Loucy (cell line): Measurements from ENCODE around the gene GGA3.
"Not testable (repeated sequence)": the region's sequence is repeated elsewhere in the genome, so short reads cannot be mapped to it uniquely, and the experiment has no call there.

Source experiments
- H2AFZ ChIP-seq: fragments of 200-600 bp; sonication (generic); 2 replicates; pipeline ENCODE4 v1.6.0; 2016; ENCODE audit warnings: antibody characterized with exemption, mild to moderate bottlenecking, low read length, moderate library complexity
- H3F3A ChIP-seq: fragments of 200-600 bp; 2 replicates; pipeline ENCODE4 v1.6.0; 2016; ENCODE audit warnings: antibody characterized with exemption, low read depth, mild to moderate bottlenecking
- H3K27me3 ChIP-seq: fragments of 200-600 bp; sonication (generic); 2 replicates; pipeline ENCODE4 v1.6.1; 2014; ENCODE audit warnings: low read length, mild to moderate bottlenecking; ENCODE audit not compliant: insufficient read depth, poor library complexity, severe bottlenecking
- H3K36me3 ChIP-seq: fragments of 200-600 bp; sonication (generic); 2 replicates; pipeline ENCODE4 v1.6.1; 2016; ENCODE audit warnings: low read length; ENCODE audit not compliant: insufficient read depth
- H3K4me1 ChIP-seq: fragments of 200-600 bp; sonication (generic); 2 replicates; pipeline ENCODE4 v1.5.1; 2014; ENCODE audit warnings: low read length, mild to moderate bottlenecking; ENCODE audit not compliant: insufficient read depth, poor library complexity, severe bottlenecking
- H3K4me2 ChIP-seq: fragments of 200-600 bp; sonication (generic); 2 replicates; pipeline ENCODE4 v1.6.0; 2014; ENCODE audit warnings: antibody characterized with exemption, low read length, low read depth, mild to moderate bottlenecking; ENCODE audit not compliant: poor library complexity, severe bottlenecking
- H3K4me3 ChIP-seq: fragments of 200-600 bp; sonication (generic); 2 replicates; pipeline ENCODE4 v1.5.1; 2014; ENCODE audit warnings: low read length, mild to moderate bottlenecking, mixed read lengths; ENCODE audit not compliant: poor library complexity, severe bottlenecking
- H3K79me2 ChIP-seq: fragments of 200-600 bp; sonication (generic); 2 replicates; pipeline ENCODE4 v1.6.1; 2014; ENCODE audit warnings: low read length; ENCODE audit not compliant: insufficient read depth
- H3K9ac ChIP-seq: fragments of 200-600 bp; sonication (generic); 2 replicates; pipeline ENCODE4 v1.6.0; 2014; ENCODE audit warnings: mild to moderate bottlenecking, low read depth, low read length, moderate library complexity; ENCODE audit not compliant: poor library complexity, severe bottlenecking
- H3K9me2 ChIP-seq: fragments of 200-600 bp; sonication (generic); replicated peaks from 2 replicates; pipeline ENCODE4 v1.6.1; 2016; ENCODE audit warnings: low read depth, low read length, mixed read lengths
- H3K9me3 ChIP-seq: fragments of 200-600 bp; sonication (generic); 2 replicates; pipeline ENCODE4 v1.6.1; 2014; ENCODE audit warnings: mild to moderate bottlenecking, antibody characterized with exemption, low read length, low read depth; ENCODE audit not compliant: insufficient read depth
- H4K20me1 ChIP-seq: fragments of 200-600 bp; sonication (generic); 2 replicates; pipeline ENCODE4 v1.6.0; 2014; ENCODE audit warnings: antibody characterized with exemption, low read length, mild to moderate bottlenecking; ENCODE audit not compliant: insufficient read depth, poor library complexity, severe bottlenecking
- EZH2phosphoT487 ChIP-seq: fragments of 200-600 bp; IDR thresholded peaks from 2 replicates; pipeline ENCODE4 v1.6.1; 2018; ENCODE audit warnings: antibody characterized with exemption, mild to moderate bottlenecking, moderate library complexity, borderline replicate concordance
- TF ChIP-seq, protein P1 (sequence below): fragments of 200-600 bp; sonication (generic); conservative IDR thresholded peaks from 2 replicates; pipeline ENCODE4 v1.5.1; 2014; ENCODE audit warnings: mild to moderate bottlenecking, antibody characterized with exemption, low read length

The GGA3 gene

DNA sequence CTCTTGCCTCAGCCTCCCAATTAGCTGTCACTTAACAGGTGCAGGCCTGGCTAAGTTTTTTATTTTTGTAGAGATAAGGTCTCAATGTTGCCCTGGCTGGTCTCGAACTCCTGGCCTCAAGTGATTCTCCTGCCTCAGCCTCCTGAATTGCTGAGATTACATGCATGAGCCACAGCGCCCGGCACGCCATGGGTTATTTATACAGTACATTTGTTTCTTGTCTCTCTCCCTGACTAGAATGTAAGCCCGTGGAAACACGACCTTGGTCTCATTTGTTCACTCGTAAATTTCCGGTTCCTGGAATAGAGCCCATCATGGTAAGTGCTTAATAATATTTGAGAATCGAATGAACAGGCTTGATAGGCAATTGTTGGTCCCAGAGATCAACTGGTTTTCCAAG, 25.8 kb upstream of the GGA3 start:
- H3K4me1 ChIP-seq: peaks cover 10% of the 10 kb centered on the region
- H3K27me3 ChIP-seq: no peaks in the 10 kb centered on the region
- no peak overlapping the region for H3K4me3 ChIP-seq
- H3K9ac ChIP-seq: no peak overlapping the region
- no peaks in the 10 kb centered on the region for H4K20me1 ChIP-seq
- TF ChIP-seq EZH2phosphoT487: no peak
- TF ChIP-seq, protein P1, sequence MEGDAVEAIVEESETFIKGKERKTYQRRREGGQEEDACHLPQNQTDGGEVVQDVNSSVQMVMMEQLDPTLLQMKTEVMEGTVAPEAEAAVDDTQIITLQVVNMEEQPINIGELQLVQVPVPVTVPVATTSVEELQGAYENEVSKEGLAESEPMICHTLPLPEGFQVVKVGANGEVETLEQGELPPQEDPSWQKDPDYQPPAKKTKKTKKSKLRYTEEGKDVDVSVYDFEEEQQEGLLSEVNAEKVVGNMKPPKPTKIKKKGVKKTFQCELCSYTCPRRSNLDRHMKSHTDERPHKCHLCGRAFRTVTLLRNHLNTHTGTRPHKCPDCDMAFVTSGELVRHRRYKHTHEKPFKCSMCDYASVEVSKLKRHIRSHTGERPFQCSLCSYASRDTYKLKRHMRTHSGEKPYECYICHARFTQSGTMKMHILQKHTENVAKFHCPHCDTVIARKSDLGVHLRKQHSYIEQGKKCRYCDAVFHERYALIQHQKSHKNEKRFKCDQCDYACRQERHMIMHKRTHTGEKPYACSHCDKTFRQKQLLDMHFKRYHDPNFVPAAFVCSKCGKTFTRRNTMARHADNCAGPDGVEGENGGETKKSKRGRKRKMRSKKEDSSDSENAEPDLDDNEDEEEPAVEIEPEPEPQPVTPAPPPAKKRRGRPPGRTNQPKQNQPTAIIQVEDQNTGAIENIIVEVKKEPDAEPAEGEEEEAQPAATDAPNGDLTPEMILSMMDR: no peak
- H3K4me2 ChIP-seq: peak overlapping the region; percentile 35
- H3K9me3 ChIP-seq: no peaks in the 10 kb centered on the region
- H3F3A ChIP-seq: 0 out of 2 replicates have a peak, but pooled peaks cover 4% of the 10 kb centered on the region
- H3K9me2 ChIP-seq: no peaks in the 10 kb centered on the region
- no peak overlapping the region for H2AFZ ChIP-seq
- peaks cover 5% of the 10 kb centered on the region; the same call in 1 of the 2 replicates for H3K36me3 ChIP-seq
- peaks cover 20% of the 10 kb centered on the region; the same call in 1 of the 2 replicates for H3K79me2 ChIP-seq

DNA sequence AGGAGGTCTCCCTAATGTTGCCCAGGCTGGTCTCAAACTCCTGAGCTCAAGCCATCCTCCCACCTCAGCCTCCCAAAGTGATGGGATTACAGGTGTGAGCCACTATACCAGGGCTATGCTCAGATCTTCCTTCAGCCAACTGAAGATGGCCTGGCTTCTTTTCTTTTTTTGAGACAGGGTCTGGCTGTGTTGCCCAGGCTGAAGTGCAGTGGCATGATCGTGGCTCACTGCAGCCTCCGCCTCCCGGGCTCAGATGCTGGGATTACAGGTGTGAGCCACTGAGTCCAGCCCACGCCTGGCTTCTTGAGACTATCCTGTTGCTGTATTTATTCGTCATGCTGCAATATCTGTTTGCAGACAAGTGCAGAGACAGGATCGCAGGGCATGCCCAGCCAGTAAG, 23.7 kb upstream of the GGA3 start:
- Histone ChIP-seq H2AFZ (no peak overlapping the region), H3K9me3 (no peaks in the 10 kb centered on the region), H3K4me2 (no peak overlapping the region), H4K20me1 (no peaks in the 10 kb centered on the region), H3K4me3 (no peak overlapping the region), H3K36me3 (peaks cover 5% of the 10 kb centered on the region; the same call in 1 of the 2 replicates), H3K9ac (no peak overlapping the region), H3K9me2 (no peaks in the 10 kb centered on the region), H3F3A (0 out of 2 replicates have a peak, but pooled peaks cover 4% of the 10 kb centered on the region), H3K27me3 (no peaks in the 10 kb centered on the region), H3K79me2 (peaks cover 20% of the 10 kb centered on the region; the same call in 1 of the 2 replicates), H3K4me1 (peaks cover 10% of the 10 kb centered on the region)
- no peak for TF ChIP-seq EZH2phosphoT487
- TF ChIP-seq, protein P1: no peak

- not testable (repeated sequence) for H3K36me3 ChIP-seq, H2AFZ ChIP-seq, H3K9me2 ChIP-seq, H3K4me3 ChIP-seq, H3K9ac ChIP-seq, H3K4me2 ChIP-seq, H3K4me1 ChIP-seq, H3F3A ChIP-seq, H3K27me3 ChIP-seq, H4K20me1 ChIP-seq, H3K79me2 ChIP-seq, H3K9me3 ChIP-seq
These were observed 18.8 kb upstream of the GGA3 start for GRCh38 chr17:75280189-75280588.

DNA sequence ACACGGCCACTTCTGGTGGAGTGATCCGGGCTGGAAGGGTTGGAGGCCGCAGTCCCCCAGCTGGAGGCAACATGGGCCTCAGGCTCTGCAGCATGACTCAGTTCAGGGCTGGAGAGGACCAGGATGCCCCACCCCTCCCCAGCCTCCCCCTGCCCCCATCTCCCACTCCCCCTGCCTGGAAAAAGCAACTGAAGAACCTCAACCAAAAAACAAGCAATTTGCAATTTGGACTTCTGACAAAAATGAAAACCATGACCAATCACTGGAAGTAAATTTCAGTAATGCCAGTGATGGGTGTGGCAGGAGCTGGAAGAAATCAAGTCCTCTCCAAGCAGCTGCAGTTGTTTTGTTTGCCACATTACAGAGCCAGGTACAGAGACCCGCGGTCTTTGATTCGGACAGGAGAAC, 16.3 kb upstream of the GGA3 start:
- no peak overlapping the region for H2AFZ ChIP-seq
- H3K4me3 ChIP-seq: no peak overlapping the region
- H3K79me2 ChIP-seq: peaks cover 6% of the 10 kb centered on the region; the same call in 1 of the 2 replicates
- peaks cover 3% of the 10 kb centered on the region; the same call in 1 of the 2 replicates for H3K36me3 ChIP-seq
- no peaks in the 10 kb centered on the region for H3K27me3 ChIP-seq
- no peaks in the 10 kb centered on the region for H4K20me1 ChIP-seq
- H3K4me1 ChIP-seq: peaks cover 6% of the 10 kb centered on the region
- H3K4me2 ChIP-seq: no peak overlapping the region
- H3K9ac ChIP-seq: no peak overlapping the region
- H3F3A ChIP-seq: no peaks in the 10 kb centered on the region
- H3K9me3 ChIP-seq: no peaks in the 10 kb centered on the region
- TF ChIP-seq EZH2phosphoT487: no peak
- TF ChIP-seq, protein P1: no peak
- H3K9me2 ChIP-seq: no peaks in the 10 kb centered on the region
